Measurements from ENCODE around the gene DNM1L. TPM values are rescaled to one million over a fixed set of nuclear protein-coding genes. Genes with fewer than 3 reads are reported as not detected.

The DNM1L gene
- total RNA-seq, 2 donors from 2014 or later, result 44.7 to 67.6 TPM

GRCh38 chr12:32794281-32794680 lies 115.2 kb downstream of the DNM1L start:
- Mint-ChIP-seq H3K27me3 (peaks cover 8% of the 10 kb centered on the region), H3K27ac (no peak overlapping the region), H3K4me3 (no peak overlapping the region), H3K4me1 (no peaks in the 10 kb centered on the region), H3K36me3 (ENCODE audit: low read depth) (no peaks in the 10 kb centered on the region), H3K9me3 (no peaks in the 10 kb centered on the region)
- ATAC-seq (replicated peaks), result no peak

Other genes starting within 250 kb of the DNM1L start
- gene YARS2, start 76.6 kb downstream of the DNM1L start, total RNA-seq, result 10 to 100 TPM; 19.0 to 37.6 TPM
- not detected for gene PKP2, start 217.5 kb downstream of the DNM1L start, total RNA-seq

Data from activated T-helper 17 cell treated with anti-CD3 and anti-CD28 coated beads, Interleukin-2, amount 50 U/mL, for 72 hours (primary cell).